Osteoblast (primary cell): Measurements from ENCODE around the gene RFXANK. TPM values are rescaled to one million over a fixed set of nuclear protein-coding genes. Genes with fewer than 3 reads are reported as not detected.
A peak's percentile ranks its signal among the peaks of the same experiment; 100 is the strongest.

Source experiments
- DNase-seq: peaks from one replicate; pipeline ENCODE4 v3.0.0; 2011; ENCODE audit warnings: low spot score, mixed read lengths; ENCODE audit not compliant: insufficient read length; ENCODE audit errors: missing footprints
- H2AFZ ChIP-seq: 2 replicates; pipeline ENCODE4 v1.6.0; 2011; ENCODE audit warnings: mild to moderate bottlenecking, low read length
- H3K27ac ChIP-seq: 2 replicates; pipeline ENCODE4 v1.5.1; 2011; ENCODE audit warnings: mild to moderate bottlenecking, low read depth, low read length, moderate library complexity
- H3K27me3 ChIP-seq: 2 replicates; pipeline ENCODE4 v1.6.0; 2012; ENCODE audit warnings: mild to moderate bottlenecking, control low read depth, inconsistent platforms, low read length, moderate library complexity; ENCODE audit not compliant: insufficient read depth
- H3K36me3 ChIP-seq: 2 replicates; pipeline ENCODE4 v1.5.1; 2011; ENCODE audit warnings: mild to moderate bottlenecking, low read length, control low read depth, moderate library complexity; ENCODE audit not compliant: insufficient read depth
- H3K4me1 ChIP-seq: 2 replicates; pipeline ENCODE4 v1.5.1; 2011; ENCODE audit warnings: mild to moderate bottlenecking, low read length, control low read depth, moderate library complexity; ENCODE audit not compliant: insufficient read depth
- H3K4me2 ChIP-seq: 2 replicates; pipeline ENCODE4 v1.6.0; 2011; ENCODE audit warnings: mild to moderate bottlenecking, low read length; ENCODE audit not compliant: insufficient read depth
- H3K4me3 ChIP-seq: fragments of 200-600 bp; sonication (generic); 3 replicates; pipeline ENCODE4 v1.5.1; 2012; ENCODE audit warnings: mild to moderate bottlenecking, low read length, inconsistent platforms; ENCODE audit not compliant: insufficient read depth
- H3K79me2 ChIP-seq: 2 replicates; pipeline ENCODE4 v1.6.0; 2012; ENCODE audit warnings: mild to moderate bottlenecking, low read length, control low read depth, inconsistent platforms; ENCODE audit not compliant: insufficient read depth
- H3K9me3 ChIP-seq: 2 replicates; pipeline ENCODE4 v1.5.1; 2011; ENCODE audit warnings: low read depth, low read length, control low read depth
- H4K20me1 ChIP-seq: 2 replicates; pipeline ENCODE4 v1.6.0; 2012; ENCODE audit warnings: mild to moderate bottlenecking, low read length, control low read depth; ENCODE audit not compliant: insufficient read depth
- total RNA-seq: library from RNA; depleted of rRNA; stranded (reverse); fragments of >200 nt; gene quantifications from 2 replicates; pipeline ENCODE4 v1.2.3, GENCODE V29; 2012
- TF ChIP-seq, protein P1 (sequence below): IDR thresholded peaks from 2 replicates; pipeline ENCODE4 v1.5.1; 2011; ENCODE audit warnings: mild to moderate bottlenecking, low read depth, low read length, moderate library complexity; ENCODE audit errors: extremely low read depth

RFXANK gene
- total RNA-seq, 1 donor: 47.4 TPM

DNA sequence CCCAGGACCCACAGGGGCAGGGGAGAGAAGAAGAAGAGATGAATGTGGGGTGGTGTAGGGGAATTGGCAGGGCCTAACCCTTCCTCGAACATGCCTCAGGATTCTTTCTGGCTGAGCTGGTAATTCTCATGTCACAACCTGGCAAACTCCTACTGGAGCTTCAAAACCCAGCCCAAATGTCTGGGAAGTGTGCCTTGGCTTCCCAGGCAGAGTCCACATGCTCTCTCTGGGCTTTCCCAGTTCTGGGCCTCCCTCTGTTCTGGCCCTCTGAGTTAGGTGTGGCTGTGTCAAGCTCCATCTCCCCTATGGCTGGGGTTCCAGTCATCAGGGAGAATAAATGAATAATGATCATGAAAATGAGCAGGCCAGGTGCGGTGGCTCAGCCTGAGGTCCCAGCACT is 42.6 kb upstream of the RFXANK start:
- H4K20me1 ChIP-seq: no peaks in the 10 kb centered on the region
- no peak for DNase-seq
- no peak overlapping the region for H3K4me2 ChIP-seq
- no peaks in the 10 kb centered on the region for H3K4me1 ChIP-seq
- H3K27me3 ChIP-seq: no peaks in the 10 kb centered on the region
- TF ChIP-seq, protein P1, sequence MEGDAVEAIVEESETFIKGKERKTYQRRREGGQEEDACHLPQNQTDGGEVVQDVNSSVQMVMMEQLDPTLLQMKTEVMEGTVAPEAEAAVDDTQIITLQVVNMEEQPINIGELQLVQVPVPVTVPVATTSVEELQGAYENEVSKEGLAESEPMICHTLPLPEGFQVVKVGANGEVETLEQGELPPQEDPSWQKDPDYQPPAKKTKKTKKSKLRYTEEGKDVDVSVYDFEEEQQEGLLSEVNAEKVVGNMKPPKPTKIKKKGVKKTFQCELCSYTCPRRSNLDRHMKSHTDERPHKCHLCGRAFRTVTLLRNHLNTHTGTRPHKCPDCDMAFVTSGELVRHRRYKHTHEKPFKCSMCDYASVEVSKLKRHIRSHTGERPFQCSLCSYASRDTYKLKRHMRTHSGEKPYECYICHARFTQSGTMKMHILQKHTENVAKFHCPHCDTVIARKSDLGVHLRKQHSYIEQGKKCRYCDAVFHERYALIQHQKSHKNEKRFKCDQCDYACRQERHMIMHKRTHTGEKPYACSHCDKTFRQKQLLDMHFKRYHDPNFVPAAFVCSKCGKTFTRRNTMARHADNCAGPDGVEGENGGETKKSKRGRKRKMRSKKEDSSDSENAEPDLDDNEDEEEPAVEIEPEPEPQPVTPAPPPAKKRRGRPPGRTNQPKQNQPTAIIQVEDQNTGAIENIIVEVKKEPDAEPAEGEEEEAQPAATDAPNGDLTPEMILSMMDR: no peak
- H3K79me2 ChIP-seq: no peaks in the 10 kb centered on the region
- no peak overlapping the region for H2AFZ ChIP-seq
- no peak overlapping the region for H3K27ac ChIP-seq
- no peaks in the 10 kb centered on the region for H3K9me3 ChIP-seq
- peaks cover 4% of the 10 kb centered on the region for H3K36me3 ChIP-seq
- no peak overlapping the region for H3K4me3 ChIP-seq

DNA sequence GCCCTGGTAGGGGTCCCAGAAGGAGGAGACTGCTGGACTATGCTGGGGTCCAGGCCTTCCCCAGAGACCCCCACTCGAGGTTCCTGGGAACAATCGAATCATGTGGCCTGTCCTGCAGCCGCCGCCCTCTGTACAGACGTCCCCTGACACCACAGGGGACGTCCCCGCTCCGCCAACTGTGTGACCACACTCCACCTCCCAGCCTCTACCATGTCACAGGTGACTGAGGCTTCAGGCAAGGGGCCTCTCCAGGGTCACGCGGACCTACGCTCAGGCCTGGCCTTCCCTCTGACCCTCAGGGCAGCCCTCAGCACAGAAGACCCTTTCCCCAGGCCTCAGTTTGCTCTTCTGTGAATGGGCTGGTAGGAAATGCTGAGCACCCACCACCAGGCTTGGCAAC is 40.6 kb upstream of the RFXANK start:
- Histone ChIP-seq H3K9me3 (no peaks in the 10 kb centered on the region), H3K79me2 (no peaks in the 10 kb centered on the region), H3K4me2 (no peak overlapping the region), H4K20me1 (no peaks in the 10 kb centered on the region), H2AFZ (no peak overlapping the region), H3K27ac (no peak overlapping the region), H3K36me3 (peaks cover 4% of the 10 kb centered on the region), H3K4me1 (no peaks in the 10 kb centered on the region), H3K27me3 (no peaks in the 10 kb centered on the region), H3K4me3 (no peak overlapping the region)
- TF ChIP-seq, protein P1: no peak
- no peak for DNase-seq

DNA sequence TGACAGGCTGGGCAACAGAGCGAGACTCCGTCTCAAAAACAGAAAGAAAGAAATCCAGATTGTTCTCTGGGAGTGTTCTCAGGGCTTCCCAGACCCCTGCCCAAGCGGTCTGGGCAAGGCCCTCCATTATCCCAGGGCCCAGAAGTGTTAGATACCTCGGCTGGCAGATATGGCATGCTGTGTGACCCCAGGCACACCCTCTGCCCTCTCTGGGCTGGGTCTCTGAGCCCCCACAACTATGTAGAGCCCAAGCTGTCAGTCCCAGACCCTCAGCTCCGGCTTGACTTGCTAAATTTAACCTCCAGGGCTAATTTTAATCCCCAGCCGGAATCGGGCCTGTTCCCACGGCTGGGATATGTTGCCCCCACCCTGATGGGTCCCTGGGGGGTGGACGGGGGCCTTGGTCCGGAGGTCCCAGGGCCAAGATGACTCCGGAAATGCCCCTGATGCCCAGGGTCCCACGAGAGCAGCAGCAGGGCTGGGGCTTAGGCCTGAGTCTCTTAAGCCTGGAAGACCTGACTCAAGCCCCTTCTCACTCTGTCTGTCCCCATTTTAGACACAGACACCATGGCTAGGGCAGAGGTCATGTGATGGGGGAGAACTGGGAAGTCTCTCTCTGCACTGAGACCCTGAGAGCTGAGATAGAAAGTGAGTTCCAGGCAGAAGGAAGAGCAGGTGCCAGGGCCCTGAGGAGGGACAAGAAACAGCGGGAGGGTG is 39.2 kb upstream of the RFXANK start:
- Histone ChIP-seq H3K79me2 (no peaks in the 10 kb centered on the region), H3K36me3 (peaks cover 4% of the 10 kb centered on the region), H3K4me1 (no peaks in the 10 kb centered on the region), H4K20me1 (no peaks in the 10 kb centered on the region), H3K27me3 (no peaks in the 10 kb centered on the region), H3K4me3 (no peak overlapping the region), H3K9me3 (no peaks in the 10 kb centered on the region), H3K27ac (no peak overlapping the region), H2AFZ (no peak overlapping the region), H3K4me2 (no peak overlapping the region)
- peak; percentile 58 for DNase-seq
- TF ChIP-seq, protein P1: no peak

DNA sequence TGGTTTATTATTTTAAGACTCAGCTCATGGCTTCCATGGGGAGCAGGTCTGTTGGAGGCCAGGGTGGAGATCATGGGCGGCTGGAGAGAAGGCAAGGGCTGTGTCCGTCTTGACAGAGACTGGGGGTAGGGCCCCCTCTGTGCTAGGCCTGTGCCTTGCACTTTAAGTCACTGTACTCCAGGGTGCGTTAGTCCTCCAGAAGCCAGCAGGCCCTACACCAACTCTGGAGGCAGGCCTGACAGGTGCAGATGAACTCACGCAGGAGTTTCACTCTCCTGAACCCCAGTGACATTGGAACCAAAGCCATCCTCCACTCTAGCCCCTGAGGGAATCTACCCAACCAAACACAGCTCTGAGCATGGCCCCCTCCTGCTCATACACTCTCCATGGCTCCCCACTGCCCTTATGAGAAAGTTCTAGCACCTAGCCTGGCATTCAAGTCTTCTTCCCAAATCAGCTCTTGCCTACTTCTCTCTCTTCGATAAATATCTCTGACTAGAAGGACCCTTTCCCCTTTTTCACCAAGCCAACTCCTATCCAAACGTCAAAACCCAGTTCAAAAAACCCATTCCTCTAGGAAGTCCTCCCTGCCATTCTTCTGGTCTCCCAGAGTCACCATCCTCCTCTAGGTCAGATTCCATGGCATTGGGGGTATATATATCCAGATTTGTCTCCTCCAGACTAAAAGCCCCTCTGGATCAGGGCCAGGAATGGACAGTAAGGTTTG is 37.1 kb upstream of the RFXANK start:
- Histone ChIP-seq H3K4me1 (no peaks in the 10 kb centered on the region), H3K36me3 (no peaks in the 10 kb centered on the region), H3K27me3 (no peaks in the 10 kb centered on the region), H3K79me2 (no peaks in the 10 kb centered on the region), H3K4me2 (no peak overlapping the region), H3K9me3 (no peaks in the 10 kb centered on the region), H3K27ac (no peak overlapping the region), H2AFZ (no peak overlapping the region), H4K20me1 (no peaks in the 10 kb centered on the region), H3K4me3 (no peak overlapping the region)
- DNase-seq: no peak
- TF ChIP-seq, protein P1: no peak
